ENCODE results near the gene RPS16. TPM values are rescaled to one million over a fixed set of nuclear protein-coding genes. Genes with fewer than 3 reads are reported as not detected.

The RPS16 gene
- total RNA-seq, 1 donor from 2014 or later = 200 TPM

GRCh38 chr19:39422020-39422419, 13.7 kb downstream of the RPS16 start:
- DNase-seq (ENCODE audit: low read depth in 2 of 2) = no peak

- no peak for DNase-seq (ENCODE audit: low read depth in 2 of 2)
Measured at GRCh38 chr19:39420769-39421168, 15.0 kb downstream of the RPS16 start.

- DNase-seq (ENCODE audit: low read depth in 2 of 2) = no peak
Measured at GRCh38 chr19:39419003-39419402, 16.7 kb downstream of the RPS16 start.

GRCh38 chr19:39417463-39418181, 18.1 kb downstream of the RPS16 start:
- DNase-seq (ENCODE audit: low read depth in 2 of 2) = no peak

GRCh38 chr19:39416152-39417120, 19.3 kb downstream of the RPS16 start:
- DNase-seq (ENCODE audit: low read depth in 2 of 2) = no peak

- no peak for DNase-seq (ENCODE audit: low read depth in 2 of 2)
Measured at GRCh38 chr19:39415111-39416046, 20.4 kb downstream of the RPS16 start.

GRCh38 chr19:39413911-39414608, 21.7 kb downstream of the RPS16 start:
- DNase-seq (ENCODE audit: low read depth in 2 of 2) = peak; percentile 62 to 67

GRCh38 chr19:39413272-39413910, 22.4 kb downstream of the RPS16 start:
- peak; percentile 69 to 74 for DNase-seq (ENCODE audit: low read depth in 2 of 2)

- DNase-seq (ENCODE audit: low read depth in 2 of 2) = no peak
Measured at GRCh38 chr19:39412867-39413271, 22.9 kb downstream of the RPS16 start.

- peak; percentile 100 for DNase-seq (ENCODE audit: low read depth in 2 of 2)
Measured at GRCh38 chr19:39412100-39412866, 23.5 kb downstream of the RPS16 start, which contains the start of gene PLEKHG2. Gene PLEKHG2, plus strand, starts transcription at chr19:39412669. Its CDS starts 1,418 bp downstream, at chr19:39414087.

GRCh38 chr19:39411832-39412099, 24.0 kb downstream of the RPS16 start:
- peak; percentile 92 to 94 for DNase-seq (ENCODE audit: low read depth in 2 of 2)

GRCh38 chr19:39411081-39411831, 24.5 kb downstream of the RPS16 start:
- peak; percentile 50 to 76 for DNase-seq (ENCODE audit: low read depth in 2 of 2)

- no peak for DNase-seq (ENCODE audit: low read depth in 2 of 2)
Measured at GRCh38 chr19:39410831-39411080, 25.0 kb downstream of the RPS16 start.

GRCh38 chr19:39410017-39410830, 25.5 kb downstream of the RPS16 start:
- DNase-seq (ENCODE audit: low read depth in 2 of 2) = no peak

- DNase-seq (ENCODE audit: low read depth in 2 of 2) = peak; percentile 80 to 90
Measured at GRCh38 chr19:39409208-39410016, 26.3 kb downstream of the RPS16 start.

GRCh38 chr19:39408392-39409207, 27.1 kb downstream of the RPS16 start:
- peak; percentile 44 to 69 for DNase-seq (ENCODE audit: low read depth in 2 of 2)
